PC-3 (cell line): ENCODE measurements around the gene DTD1.

Source experiments
- CTCF ChIP-seq: fragments of 300-600 bp; sonication (generic); conservative IDR thresholded peaks from 2 replicates; pipeline ENCODE4 v1.5.1; 2017; ENCODE audit warnings: antibody characterized with exemption, low read depth, mild to moderate bottlenecking, low read length
- EZH2 ChIP-seq: fragments of 300-600 bp; sonication (generic); IDR thresholded peaks from one replicate; pipeline ENCODE4 v1.6.1; 2017; ENCODE audit warnings: antibody characterized with exemption, mild to moderate bottlenecking, low read length; ENCODE audit not compliant: unreplicated experiment
- EZH2phosphoT487 ChIP-seq: fragments of 300-600 bp; sonication (generic); IDR thresholded peaks from 2 replicates; pipeline ENCODE4 v1.6.1; 2018; ENCODE audit warnings: mild to moderate bottlenecking, antibody characterized with exemption, low read length, borderline replicate concordance

DNA sequence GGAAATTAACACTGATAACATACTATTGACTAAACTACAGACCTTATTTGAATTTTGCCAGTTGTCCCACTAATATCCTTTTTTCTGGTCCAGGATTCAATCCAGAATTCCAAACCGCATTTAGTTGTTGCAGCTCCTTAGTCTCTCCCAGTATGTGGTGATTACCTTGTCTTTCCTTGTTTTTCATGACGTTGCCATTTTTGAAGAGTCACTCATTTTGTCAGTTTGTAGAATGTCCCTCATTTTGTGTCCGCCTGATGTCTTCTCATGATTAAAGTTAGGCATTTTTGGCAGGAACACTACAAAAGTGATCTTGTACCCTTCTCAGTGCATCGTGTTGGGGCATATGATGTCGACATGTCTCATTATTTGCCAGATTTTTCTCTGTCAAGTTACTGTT lies 33.1 kb downstream of the DTD1 start:
- TF ChIP-seq CTCF: no peak
- no peak for TF ChIP-seq EZH2
- no peak for TF ChIP-seq EZH2phosphoT487
